EL (cell line): Measurements from ENCODE around the gene IGFLR1.

Experiments
- DNase-seq: peaks from one replicate; pipeline ENCODE4 v3.0.0-alpha.2; 2016

Gene IGFLR1

GRCh38 chr19:35755550-35756376 is 13.5 kb upstream of the IGFLR1 start:
- peak; percentile 67 for DNase-seq

GRCh38 chr19:35755131-35755549 is 12.9 kb upstream of the IGFLR1 start:
- no peak for DNase-seq

GRCh38 chr19:35754370-35755130 is 12.3 kb upstream of the IGFLR1 start:
- no peak for DNase-seq

- no peak for DNase-seq
Measured at GRCh38 chr19:35753634-35754369, 11.6 kb upstream of the IGFLR1 start.

- DNase-seq: no peak
Measured at GRCh38 chr19:35752746-35753350, 10.6 kb upstream of the IGFLR1 start.

DNA sequence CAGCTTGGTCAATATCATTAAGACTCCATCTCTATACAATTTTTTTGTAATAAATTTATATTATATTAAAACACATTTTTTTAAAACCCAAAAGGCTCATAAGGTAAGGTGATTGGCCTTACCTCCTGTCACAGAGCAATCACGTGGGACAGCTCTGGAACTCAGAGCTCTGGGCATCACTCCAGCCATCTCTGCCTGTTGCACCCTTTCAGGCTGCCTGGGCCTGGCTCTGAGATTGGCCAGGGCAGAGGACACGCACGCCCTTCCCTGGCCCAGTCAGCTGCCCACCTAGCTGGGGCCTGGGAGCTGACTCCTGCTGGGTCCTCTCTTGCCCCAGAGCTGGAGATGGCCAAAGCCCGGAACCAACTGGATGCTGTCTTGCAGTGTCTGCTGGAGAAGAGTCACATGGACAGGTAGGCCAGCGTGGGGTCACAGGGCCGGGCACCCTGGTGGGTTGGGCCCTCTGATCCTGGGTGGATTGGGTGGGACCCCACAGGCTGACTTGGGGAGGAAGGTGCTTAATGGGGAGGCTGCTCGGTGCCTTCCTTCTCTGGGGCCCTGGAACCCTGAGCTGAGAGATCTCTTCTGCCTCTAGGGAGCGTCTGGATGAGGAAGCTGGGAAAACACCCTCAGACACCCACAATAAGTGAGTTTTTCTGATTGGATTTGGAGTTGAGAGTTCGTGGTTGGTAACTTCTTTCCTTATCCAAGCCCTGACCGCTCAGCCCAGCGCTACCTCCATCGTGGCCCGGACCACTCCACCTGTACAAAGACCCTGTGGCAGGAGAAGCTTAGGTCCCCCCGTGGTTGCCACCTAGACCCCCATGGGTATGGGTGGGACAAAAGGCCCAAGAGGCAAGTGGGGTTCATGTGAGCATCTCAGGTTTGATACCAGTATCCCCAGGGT is 9.8 kb upstream of the IGFLR1 start:
- no peak for DNase-seq

GRCh38 chr19:35750167-35750566 is 7.9 kb upstream of the IGFLR1 start:
- no peak for DNase-seq

DNA sequence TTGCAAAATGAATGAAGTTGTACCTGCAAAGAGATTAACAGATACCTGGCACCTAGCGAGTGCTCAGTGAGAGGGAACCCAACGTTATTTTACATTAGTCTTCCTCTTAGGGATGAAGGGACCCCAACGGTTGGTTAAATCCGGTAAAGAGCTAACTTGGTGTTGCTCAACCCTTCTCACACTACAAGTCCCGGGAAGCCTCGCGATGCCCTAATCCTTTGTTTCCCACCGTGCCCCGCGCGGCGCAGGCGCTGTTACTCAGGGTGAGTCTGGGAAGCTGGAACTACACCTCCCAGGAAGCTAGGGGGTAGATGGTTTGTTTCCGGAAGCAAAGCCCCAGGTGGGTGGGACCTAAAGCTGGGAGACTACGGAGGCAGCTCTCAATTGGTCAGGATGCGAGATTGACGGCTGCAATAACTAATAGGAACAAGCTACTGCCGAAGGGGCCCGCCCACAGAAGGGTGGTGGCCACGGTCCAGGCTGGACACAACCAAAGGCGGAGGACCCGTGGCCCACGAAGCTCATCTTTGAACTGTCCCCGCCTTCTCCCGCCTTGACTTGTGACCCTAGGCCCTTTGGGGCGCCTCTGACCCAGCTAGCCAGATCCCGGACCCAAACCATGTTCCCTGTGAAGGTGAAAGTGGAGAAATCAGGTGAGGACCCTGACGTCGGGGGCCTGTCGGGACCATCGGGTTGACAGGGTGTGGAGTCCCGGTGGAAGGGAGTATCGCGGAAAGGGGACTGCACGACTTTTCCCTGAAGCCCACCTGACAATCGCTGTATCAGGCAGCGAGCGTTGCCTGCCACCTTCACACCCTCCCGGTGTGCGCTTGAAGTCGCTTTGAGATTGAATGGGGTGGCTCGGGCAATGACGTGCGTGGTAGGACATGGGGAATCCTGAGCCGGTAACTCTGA is 6.1 kb upstream of the IGFLR1 start, which contains the start of gene LIN37:
Gene LIN37 (plus strand): TSS at position 471 of the 915 bp plus-strand sequence. CDS start 149 bp downstream, at position 620.
- DNase-seq: peak; percentile 99

DNA sequence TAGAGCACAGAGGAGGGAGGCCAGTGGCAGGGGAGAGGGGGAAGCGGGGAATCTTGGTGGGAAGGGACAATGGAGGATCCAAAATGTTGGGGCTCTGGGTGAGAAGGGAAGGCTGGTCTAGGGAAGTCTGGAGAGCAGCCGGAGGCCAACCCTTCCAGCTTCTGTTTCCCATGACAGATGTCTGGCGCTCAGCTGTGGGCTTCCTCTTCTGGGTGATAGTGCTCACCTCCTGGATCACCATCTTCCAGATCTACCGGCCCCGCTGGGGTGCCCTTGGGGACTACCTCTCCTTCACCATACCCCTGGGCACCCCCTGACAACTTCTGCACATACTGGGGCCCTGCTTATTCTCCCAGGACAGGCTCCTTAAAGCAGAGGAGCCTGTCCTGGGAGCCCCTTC is 4.3 kb upstream of the IGFLR1 start:
- DNase-seq: no peak

GRCh38 chr19:35746087-35746462 is 3.8 kb upstream of the IGFLR1 start:
- no peak for DNase-seq

- DNase-seq: peak; percentile 99
Measured at GRCh38 chr19:35745328-35746086, 3.3 kb upstream of the IGFLR1 start, which contains the start of the genes PSENEN and U2AF1L4. TSS of gene PSENEN (plus strand) at chr19:35745651. CDS start at chr19:35745931, 280 bp downstream. TSS of gene U2AF1L4 (minus strand) at chr19:35745418. CDS start at chr19:35745391, 27 bp downstream.

DNA sequence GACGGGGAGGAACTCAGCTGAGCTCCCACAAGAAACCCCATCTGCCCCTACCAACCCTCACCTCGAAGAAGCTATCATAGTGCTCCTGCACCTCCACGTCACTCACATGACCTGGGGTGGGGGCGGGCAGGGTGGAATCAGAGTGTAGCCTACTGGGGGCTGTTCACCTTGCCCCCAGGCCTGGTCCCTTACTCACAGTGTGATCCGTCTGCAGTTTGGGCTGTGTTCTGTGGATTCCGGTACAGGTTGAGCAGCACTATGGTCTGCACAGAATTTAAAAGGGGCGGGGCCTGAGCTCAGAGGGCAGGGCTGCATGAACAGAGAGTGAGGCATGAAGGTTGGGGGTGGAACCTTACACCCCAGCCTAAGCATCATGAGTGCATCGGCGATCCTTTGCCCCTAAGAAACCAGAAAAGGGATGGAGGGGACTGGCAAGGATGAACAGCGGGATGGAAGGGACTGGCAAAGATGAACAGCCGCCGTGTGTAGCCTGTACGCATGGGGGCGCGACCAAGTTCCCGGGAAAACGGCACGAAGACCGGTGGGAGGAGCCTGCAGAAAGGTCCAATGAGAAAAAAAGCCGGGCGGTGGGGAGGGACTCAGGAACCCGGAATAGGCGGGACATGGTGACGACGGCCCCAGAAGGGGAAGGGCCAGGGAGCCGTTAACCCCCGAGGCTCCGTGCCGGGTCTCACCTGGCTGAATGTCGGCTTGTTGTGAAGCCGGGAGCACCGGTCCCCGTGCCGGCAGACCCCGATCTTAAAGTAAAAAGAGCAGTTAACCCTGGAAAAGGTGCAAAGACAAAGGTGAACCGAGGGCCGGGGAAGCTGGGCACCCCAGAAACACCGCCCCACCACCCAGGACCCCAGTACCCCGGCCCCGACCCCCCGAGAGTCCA is 2.4 kb upstream of the IGFLR1 start:
- DNase-seq: peak; percentile 97

DNA sequence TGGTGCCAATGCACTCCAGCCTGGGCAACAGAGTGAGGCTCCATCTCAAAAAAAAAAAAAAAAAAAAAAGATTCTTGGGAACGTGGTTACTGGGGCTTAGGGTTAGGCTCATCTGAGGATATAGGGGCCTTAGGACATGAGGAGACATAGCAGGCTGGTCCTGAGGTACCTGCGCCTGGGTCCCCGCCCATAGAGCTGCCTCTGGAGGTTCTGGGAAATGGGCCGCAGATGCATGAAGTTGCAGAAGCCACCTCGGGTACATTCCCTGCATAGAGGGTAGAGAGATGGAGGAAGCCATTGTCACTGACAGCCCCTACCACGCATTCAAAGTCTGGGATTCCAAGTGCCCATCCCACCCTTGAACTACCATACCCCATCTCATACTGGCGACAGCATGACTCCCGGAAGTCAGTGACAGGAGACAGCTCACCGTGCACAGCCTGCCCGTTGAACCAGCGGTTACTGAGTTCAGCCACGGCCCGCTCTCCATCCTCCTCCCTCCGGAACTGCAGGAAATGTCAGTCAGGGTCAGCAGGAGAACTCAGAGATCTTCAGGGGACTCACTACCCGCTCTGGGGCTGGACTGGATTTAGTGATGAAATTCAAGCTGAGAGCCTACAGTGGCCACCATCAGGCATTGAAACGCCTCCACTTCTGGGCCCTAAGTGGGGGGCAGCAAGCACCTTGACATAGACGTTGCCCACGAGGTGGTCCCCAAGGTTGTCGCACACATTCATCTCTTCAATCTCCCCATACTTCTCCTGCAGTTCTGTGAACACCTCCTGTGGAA is 1.6 kb upstream of the IGFLR1 start:
- DNase-seq: no peak

DNA sequence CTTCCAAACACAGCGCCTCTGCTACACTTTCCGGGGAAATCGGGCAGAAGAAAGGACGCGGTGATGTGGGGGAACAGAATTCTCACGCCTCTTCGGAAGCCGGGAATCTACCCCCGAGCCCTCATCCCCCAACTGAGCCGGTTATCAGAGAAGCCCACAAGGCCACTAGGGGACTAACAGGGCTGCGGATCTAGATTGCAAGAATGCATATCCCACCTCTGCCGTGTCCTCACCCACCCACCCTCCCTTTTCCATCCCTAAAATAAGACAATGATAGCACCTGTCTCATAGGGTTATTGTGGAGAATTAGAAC is 1.1 kb downstream of the IGFLR1 start:
- no peak for DNase-seq

DNA sequence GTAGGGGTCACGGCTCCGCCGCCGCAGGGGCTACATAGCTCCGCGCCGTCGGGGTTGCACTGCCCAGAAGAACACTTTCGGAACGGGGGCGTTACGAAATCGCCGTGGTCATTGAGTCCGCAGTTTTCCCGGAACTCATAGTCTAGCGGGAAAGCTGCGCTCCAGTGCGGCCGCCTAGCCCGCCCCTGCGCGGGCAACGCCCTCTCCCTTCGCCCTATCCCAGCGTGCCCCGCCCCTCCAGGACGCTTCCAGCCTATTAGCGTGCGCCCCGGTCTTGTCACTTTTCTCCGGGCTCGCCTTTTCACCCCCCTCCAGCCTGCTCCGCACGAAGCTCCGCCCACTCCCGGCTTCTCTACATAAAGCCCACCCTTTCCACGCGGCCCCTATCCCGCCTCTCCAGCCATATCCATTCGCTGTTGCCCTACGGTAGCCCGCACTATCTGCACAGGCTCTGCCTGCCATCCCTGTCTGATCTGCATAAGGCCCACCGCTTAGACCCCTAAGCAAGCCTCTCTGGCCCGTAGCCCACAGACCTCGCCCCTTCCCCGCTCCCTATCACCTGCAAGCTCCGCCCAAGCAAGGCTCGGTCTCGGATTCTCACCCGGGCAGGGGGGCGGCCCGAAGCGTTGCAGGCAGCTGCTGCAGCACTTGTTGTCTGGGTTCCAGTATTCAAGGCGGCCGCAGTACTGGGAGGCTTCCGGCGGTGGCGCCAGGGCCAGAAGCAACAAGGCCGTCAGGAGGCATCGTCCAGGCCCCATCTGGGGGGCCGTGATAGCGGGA is 1.6 kb downstream of the IGFLR1 start:
- peak; percentile 98 for DNase-seq

DNA sequence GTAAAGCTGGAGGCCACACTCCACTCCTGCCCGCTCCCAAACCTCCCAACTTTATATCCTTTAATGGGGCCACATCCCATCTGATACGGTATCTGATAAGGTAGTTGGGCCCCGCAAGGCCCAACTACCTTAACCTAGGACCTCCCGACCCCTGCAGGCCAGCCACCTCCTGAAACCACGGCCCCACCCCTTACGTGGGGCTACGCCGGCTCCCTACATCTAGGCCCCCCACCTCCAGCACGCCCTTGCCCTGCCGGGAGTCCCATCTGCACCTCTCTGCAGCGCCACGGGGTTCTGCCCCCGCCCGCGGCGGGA is 2.2 kb downstream of the IGFLR1 start:
- no peak for DNase-seq
